ENCODE results near the gene CEMP1.

Gene CEMP1

GRCh38 chr16:2483939-2484897, 47.0 kb downstream of the CEMP1 start:
- no peak for DNase-seq

DNA sequence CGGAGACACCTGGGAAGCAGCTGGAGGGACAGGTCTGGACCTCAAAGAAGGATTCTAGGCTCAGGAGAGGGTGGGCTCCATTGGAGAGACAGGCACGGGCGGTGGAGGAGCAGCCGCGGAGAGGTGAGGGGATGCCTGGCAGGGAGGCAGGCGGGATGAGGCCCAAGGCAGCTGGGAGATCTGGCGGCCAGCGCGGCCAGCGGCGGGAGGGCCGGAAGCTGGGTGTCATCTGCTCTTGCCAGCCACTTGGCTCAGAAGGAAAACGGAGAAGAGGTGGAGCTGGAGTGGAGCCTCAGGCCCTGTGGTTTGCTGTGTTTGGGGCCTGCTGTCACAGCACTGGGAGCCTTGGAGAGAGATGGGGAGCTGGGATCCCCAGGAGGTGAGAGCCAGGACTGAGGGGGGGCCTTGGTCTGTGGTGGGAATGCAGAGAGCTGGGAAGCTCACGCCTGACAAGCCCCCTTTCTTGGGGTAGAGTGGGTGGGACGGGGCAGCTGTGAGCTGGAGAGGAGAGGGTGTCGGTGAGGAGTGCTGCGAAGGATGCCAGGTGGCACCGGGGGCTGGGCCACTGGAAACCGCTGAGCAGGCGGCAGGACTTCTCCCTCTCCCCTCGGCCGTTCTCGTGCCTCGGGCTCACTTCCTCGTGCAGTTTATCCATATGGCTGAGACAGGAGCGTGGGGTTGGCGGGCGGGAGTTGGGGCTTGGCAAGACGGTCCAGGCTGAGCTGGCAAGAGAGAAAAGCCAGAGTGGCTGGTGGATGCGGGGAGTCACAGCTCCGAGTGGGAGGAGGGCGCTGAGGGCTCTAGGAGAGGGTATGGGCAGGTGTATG, 48.3 kb downstream of the CEMP1 start:
- DNase-seq, result peak; percentile 31

- DNase-seq, result no peak
Measured at GRCh38 chr16:2482249-2482648, 49.0 kb downstream of the CEMP1 start.

- DNase-seq, result no peak
Measured at GRCh38 chr16:2481676-2482075, 49.5 kb downstream of the CEMP1 start.

- DNase-seq, result no peak
Measured at GRCh38 chr16:2480948-2481347, 50.3 kb downstream of the CEMP1 start.
